Karpas-422 (cell line): ENCODE results near the gene PVALEF. TPM values are rescaled to one million over a fixed set of nuclear protein-coding genes. Genes with fewer than 3 reads are reported as not detected.

ENCODE experiments used
- DNase-seq: peaks from one replicate; pipeline ENCODE4 v3.0.0-alpha.2; 2015
- H2AFZ ChIP-seq: fragments of 200-600 bp; sonication (generic); 2 replicates; pipeline ENCODE4 v1.6.1; 2014; ENCODE audit warnings: antibody characterized with exemption, low read length, mixed read lengths
- H3K27ac ChIP-seq: fragments of 200-600 bp; sonication (generic); 2 replicates; pipeline ENCODE4 v1.5.1; 2014; ENCODE audit warnings: mild to moderate bottlenecking, low read length, moderate library complexity
- H3K27me3 ChIP-seq: fragments of 200-600 bp; sonication (generic); 2 replicates; pipeline ENCODE4 v1.6.1; 2014; ENCODE audit warnings: low read length, mixed read lengths
- H3K36me3 ChIP-seq: fragments of 200-600 bp; sonication (generic); 2 replicates; pipeline ENCODE4 v1.6.1; 2014; ENCODE audit warnings: low read length, mixed read lengths; ENCODE audit not compliant: insufficient read depth
- H3K4me1 ChIP-seq: fragments of 200-600 bp; sonication (generic); 2 replicates; pipeline ENCODE4 v1.6.1; 2014; ENCODE audit warnings: mild to moderate bottlenecking, low read length, mixed read lengths
- H3K4me2 ChIP-seq: fragments of 200-600 bp; sonication (generic); 2 replicates; pipeline ENCODE4 v1.6.1; 2014; ENCODE audit warnings: low read length, low read depth, mild to moderate bottlenecking; ENCODE audit not compliant: poor library complexity, severe bottlenecking
- H3K4me3 ChIP-seq: fragments of 200-600 bp; sonication (generic); 2 replicates; pipeline ENCODE4 v1.5.1; 2014; ENCODE audit warnings: mild to moderate bottlenecking, antibody characterized with exemption, low read length, mixed read lengths
- H3K79me2 ChIP-seq: fragments of 200-600 bp; sonication (generic); 2 replicates; pipeline ENCODE4 v1.6.1; 2014; ENCODE audit warnings: mild to moderate bottlenecking, low read length, mixed read lengths
- H3K9ac ChIP-seq: fragments of 200-600 bp; sonication (generic); 2 replicates; pipeline ENCODE4 v1.6.0; 2014; ENCODE audit warnings: low read length
- H3K9me2 ChIP-seq: fragments of 200-600 bp; sonication (generic), shearing (Covaris generic); replicated peaks from 2 replicates; pipeline ENCODE4 v1.6.0; 2014; ENCODE audit warnings: mild to moderate bottlenecking, low read length, moderate library complexity; ENCODE audit not compliant: insufficient read depth
- H3K9me3 ChIP-seq: fragments of 300-700, 200-600 bp; sonication (generic); 2 replicates; pipeline ENCODE4 v1.6.1; 2014; ENCODE audit warnings: low read length, mixed read lengths
- H4K20me1 ChIP-seq: fragments of 200-600 bp; sonication (generic); 2 replicates; pipeline ENCODE4 v1.6.1; 2014; ENCODE audit warnings: mild to moderate bottlenecking, antibody characterized with exemption, low read length, low read depth; ENCODE audit not compliant: insufficient read depth
- total RNA-seq: library from RNA; depleted of rRNA; stranded (reverse); fragments of >200 nt; shearing (Covaris generic); gene quantifications from 2 replicates; pipeline ENCODE4 v1.2.3, GENCODE V29; 2014; ENCODE audit warnings: low replicate concordance

Gene PVALEF
- total RNA-seq, 1 experiment from 2014 or later, result not detected

DNA sequence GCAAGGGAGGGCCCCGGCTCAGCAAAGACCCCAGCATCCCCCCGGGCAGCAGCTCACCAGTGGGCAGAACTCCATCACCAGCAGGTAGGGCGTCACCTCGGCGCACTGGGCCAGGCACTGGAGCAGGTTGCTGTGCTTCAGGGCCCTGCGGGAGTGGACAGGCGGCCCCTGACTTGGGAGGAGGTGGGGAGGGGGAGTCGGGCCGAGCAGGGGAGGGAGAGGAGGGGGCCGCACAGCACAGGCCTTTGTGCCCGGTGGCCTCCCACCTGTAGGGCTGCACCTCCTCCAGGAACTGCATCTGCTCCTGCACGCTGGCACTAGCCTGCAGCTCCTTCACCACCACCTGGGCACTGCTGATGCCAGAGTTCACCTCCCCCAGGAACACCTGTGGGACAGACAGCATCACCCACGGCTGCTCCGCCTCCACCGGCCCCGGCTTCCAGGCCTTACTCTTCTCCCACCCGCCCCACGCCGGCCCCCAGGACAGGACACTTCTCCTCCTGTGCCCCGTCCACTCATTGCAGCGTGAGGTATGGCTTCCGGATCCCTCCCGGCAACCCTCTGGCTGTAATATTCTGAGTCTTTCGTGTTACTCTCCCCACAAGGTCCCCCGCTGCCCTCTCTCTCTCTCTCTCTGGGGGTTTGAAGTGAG lies 37.7 kb upstream of the PVALEF start:
- H4K20me1 ChIP-seq, result no peaks in the 10 kb centered on the region
- H3K27ac ChIP-seq, result no peak overlapping the region
- no peak overlapping the region for H3K4me2 ChIP-seq
- H3K79me2 ChIP-seq, result no peaks in the 10 kb centered on the region
- no peak for DNase-seq
- no peaks in the 10 kb centered on the region for H3K27me3 ChIP-seq
- H3K36me3 ChIP-seq, result no peaks in the 10 kb centered on the region
- no peak overlapping the region for H3K9ac ChIP-seq
- no peaks in the 10 kb centered on the region for H3K9me2 ChIP-seq
- no peak overlapping the region for H2AFZ ChIP-seq
- no peaks in the 10 kb centered on the region for H3K4me1 ChIP-seq
- no peaks in the 10 kb centered on the region for H3K9me3 ChIP-seq
- H3K4me3 ChIP-seq, result no peak overlapping the region

DNA sequence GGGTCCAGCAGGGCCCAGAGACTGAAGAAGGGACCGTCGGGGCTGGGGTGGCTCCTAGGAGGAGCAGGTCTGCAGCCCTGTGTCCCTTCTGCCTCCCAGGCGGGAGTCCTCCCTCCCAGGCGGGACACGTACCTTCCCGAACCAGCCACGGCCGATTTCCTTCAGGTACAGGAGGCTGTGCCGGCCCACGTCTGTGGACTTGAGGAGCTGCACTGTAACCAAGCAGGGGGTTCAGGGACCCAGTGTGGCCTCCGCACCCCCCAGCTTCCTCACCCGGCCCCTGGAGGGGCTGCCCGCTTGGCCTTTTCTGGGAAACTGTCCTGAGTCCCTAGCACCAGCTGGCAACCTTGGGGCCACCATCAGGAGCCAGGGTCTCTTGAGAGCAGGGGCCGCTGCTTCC lies 37.0 kb upstream of the PVALEF start:
- no peaks in the 10 kb centered on the region for H3K4me1 ChIP-seq
- no peaks in the 10 kb centered on the region for H3K36me3 ChIP-seq
- no peak overlapping the region for H3K27ac ChIP-seq
- no peak overlapping the region for H3K4me3 ChIP-seq
- no peak overlapping the region for H2AFZ ChIP-seq
- H3K9ac ChIP-seq, result no peak overlapping the region
- no peaks in the 10 kb centered on the region for H3K79me2 ChIP-seq
- no peak overlapping the region for H3K4me2 ChIP-seq
- no peaks in the 10 kb centered on the region for H3K27me3 ChIP-seq
- no peaks in the 10 kb centered on the region for H3K9me2 ChIP-seq
- no peaks in the 10 kb centered on the region for H3K9me3 ChIP-seq
- no peaks in the 10 kb centered on the region for H4K20me1 ChIP-seq
- DNase-seq, result no peak

DNA sequence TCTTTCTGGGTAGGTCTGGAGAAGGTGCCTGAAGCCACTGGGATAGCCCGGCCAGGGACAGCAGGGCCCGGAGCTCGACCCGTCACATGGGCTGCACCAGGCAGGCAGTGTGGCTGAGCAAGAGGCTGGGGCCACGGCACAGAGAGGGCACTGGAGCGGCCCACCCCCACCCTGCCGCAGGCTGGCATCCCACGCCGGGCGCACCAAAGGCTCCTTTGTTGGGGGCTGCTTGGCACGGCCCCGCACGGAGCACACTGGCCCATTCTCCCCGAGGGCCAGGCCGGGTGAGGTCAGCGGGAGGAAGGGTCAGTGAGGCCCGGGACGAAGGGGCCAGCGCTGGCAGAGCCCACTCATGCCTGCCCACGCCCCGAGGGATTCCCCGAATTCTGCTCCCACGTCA lies 36.5 kb upstream of the PVALEF start:
- no peaks in the 10 kb centered on the region for H3K27me3 ChIP-seq
- H3K79me2 ChIP-seq, result no peaks in the 10 kb centered on the region
- H4K20me1 ChIP-seq, result no peaks in the 10 kb centered on the region
- H3K9ac ChIP-seq, result no peak overlapping the region
- no peaks in the 10 kb centered on the region for H3K4me1 ChIP-seq
- H3K4me2 ChIP-seq, result no peak overlapping the region
- H3K27ac ChIP-seq, result no peak overlapping the region
- H3K4me3 ChIP-seq, result no peak overlapping the region
- no peaks in the 10 kb centered on the region for H3K9me3 ChIP-seq
- no peaks in the 10 kb centered on the region for H3K9me2 ChIP-seq
- H2AFZ ChIP-seq, result no peak overlapping the region
- no peak for DNase-seq
- H3K36me3 ChIP-seq, result no peaks in the 10 kb centered on the region

DNA sequence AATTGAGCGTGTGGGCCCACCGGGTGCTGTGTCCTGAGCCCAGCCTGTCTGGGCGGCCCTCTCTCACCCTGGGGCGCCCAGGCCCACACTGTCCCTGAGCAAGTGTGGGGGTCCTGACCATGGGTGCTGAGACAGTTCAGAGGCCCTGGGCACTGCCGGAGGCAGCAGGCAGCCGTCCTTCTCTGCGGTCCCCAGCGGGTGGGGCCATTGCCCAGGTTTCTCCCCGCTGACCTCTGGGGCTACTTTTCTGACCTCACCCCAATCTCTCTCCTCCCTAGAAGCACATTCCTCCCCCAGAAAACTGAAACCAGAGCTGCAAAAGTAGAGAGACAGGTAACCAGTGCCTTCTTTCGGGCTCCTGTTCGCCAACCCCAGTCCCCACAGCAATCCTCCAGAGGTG lies 36.0 kb upstream of the PVALEF start:
- Histone ChIP-seq H3K9ac (no peak overlapping the region), H3K36me3 (no peaks in the 10 kb centered on the region), H3K9me2 (no peaks in the 10 kb centered on the region), H4K20me1 (no peaks in the 10 kb centered on the region), H3K79me2 (no peaks in the 10 kb centered on the region), H3K27ac (no peak overlapping the region), H3K9me3 (no peaks in the 10 kb centered on the region), H2AFZ (no peak overlapping the region), H3K27me3 (no peaks in the 10 kb centered on the region), H3K4me3 (no peak overlapping the region), H3K4me1 (no peaks in the 10 kb centered on the region), H3K4me2 (no peak overlapping the region)
- no peak for DNase-seq

DNA sequence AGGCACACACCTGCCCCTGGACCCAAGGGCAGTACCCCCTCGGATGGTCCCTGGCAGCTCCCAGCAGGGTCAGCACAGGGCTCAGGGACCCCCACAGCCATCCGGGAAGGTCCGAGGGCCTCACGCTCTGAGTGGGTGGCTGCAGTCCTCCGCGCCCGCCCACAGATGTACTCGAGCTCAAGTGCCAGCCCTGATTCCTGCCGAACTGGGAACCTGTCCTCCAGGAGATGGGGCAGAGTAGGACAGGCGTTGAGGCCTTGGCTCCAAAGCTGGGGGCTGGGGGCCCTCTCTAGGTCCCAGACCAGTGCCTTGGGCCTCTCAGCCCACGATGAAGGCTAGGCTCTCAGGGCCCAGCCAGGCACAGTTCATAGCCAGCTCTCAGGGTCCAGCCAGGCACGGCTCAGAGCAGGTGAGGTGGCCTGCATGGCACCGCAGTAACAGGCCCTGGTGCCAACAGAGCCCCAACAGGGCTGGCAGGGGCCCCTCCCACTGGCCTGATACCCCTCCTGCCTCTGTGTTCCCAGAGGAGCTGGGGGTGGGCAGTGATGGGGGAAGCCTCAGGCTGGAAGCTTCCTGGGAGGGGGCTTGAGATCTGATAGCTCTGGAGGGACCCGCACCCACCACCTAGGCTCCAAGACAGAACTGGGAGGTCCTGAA lies 35.5 kb upstream of the PVALEF start:
- Histone ChIP-seq H3K4me1 (no peaks in the 10 kb centered on the region), H3K4me3 (no peak overlapping the region), H2AFZ (no peak overlapping the region), H3K9ac (no peak overlapping the region), H3K27ac (no peak overlapping the region), H3K9me3 (no peaks in the 10 kb centered on the region), H3K27me3 (no peaks in the 10 kb centered on the region), H4K20me1 (no peaks in the 10 kb centered on the region), H3K79me2 (no peaks in the 10 kb centered on the region), H3K4me2 (no peak overlapping the region), H3K36me3 (no peaks in the 10 kb centered on the region), H3K9me2 (no peaks in the 10 kb centered on the region)
- DNase-seq, result no peak

DNA sequence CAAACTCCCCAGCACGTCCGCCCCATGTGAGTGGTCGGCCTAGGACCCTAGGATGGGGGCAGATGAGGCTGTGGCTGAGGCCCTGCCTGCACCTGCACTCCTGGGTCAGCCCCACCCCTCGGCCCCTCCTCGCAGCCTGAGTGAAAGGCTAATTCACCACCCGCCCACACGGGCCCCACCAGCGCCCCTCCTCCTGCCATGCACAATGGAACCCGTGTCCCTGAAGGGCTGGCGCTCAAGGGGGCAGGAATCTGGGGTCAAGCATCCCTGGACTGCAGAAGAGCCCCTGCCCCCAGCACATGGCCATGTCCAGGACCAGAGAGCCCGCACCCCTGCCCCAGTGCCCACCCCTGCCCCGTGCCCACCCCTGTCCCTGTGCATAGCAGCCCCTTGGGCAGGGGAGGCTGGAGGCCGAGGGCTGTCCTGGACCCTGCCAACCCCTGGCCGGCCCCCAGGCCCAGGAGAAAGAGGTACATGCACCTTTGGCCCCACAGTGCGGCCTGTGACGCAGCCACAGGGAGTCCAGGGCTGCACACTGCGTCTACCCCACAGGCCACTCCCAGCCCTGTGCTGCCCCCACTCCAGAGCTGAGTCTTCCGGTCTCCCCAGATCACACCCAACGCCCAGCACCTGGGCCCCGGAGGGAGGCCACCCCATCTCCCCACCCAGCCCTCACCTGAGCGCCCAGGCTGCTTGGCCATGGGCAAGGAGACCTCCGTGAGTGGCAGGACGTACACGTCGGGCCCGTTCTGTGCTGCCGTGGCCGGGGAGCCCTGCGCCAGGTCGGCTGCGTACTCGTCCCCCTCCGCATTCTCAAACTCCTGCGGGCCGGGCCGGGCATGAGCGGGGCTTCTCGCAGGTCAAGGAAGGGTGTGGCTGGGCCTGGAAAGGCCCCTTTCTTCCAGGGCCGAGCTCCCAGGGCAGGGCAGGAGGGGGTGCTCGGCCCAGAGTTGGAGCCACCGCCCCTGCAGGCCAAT lies 34.6 kb upstream of the PVALEF start:
- no peaks in the 10 kb centered on the region for H3K27me3 ChIP-seq
- H3K9me3 ChIP-seq, result no peaks in the 10 kb centered on the region
- no peak overlapping the region for H3K27ac ChIP-seq
- H4K20me1 ChIP-seq, result no peaks in the 10 kb centered on the region
- no peaks in the 10 kb centered on the region for H3K36me3 ChIP-seq
- no peaks in the 10 kb centered on the region for H3K4me1 ChIP-seq
- DNase-seq, result no peak
- no peaks in the 10 kb centered on the region for H3K79me2 ChIP-seq
- H3K9ac ChIP-seq, result no peak overlapping the region
- no peak overlapping the region for H3K4me3 ChIP-seq
- H3K4me2 ChIP-seq, result no peak overlapping the region
- H2AFZ ChIP-seq, result no peak overlapping the region
- H3K9me2 ChIP-seq, result no peaks in the 10 kb centered on the region

DNA sequence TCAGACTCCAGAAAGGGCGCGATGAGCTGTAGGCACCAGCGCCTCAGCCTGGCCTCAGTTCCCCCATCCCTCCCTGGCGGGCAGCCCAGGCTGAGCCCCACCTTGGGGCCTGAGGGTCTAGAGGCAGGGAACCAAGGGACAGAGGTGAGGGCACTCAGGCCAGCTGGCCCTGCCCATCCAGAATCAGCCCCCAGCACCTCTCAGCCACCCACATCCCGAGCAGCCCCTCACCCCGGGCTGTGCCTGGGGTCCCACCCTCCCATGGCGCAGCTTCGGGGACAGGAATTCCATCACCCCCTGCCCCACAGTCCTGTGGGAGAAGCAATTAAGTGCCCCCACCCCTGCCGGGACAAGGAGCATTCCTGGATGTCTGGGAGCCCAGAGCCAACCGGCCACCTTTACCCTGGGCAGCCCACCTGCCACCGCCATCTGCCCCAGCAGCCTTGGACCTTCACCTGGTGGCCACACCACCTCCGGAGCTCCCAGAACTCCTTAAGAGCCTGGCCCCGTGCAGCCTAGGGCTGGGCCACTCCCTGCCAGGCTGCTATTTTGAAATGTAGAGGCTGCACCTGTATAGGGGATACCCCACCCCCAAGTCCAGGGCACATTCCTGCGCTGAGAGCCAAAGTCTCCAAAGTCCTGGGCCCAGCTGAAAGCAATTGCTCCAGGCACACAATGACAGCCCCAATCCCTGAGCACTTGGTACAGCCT lies 33.7 kb upstream of the PVALEF start:
- no peaks in the 10 kb centered on the region for H3K79me2 ChIP-seq
- DNase-seq, result no peak
- H3K36me3 ChIP-seq, result no peaks in the 10 kb centered on the region
- no peaks in the 10 kb centered on the region for H3K27me3 ChIP-seq
- no peak overlapping the region for H3K4me2 ChIP-seq
- H2AFZ ChIP-seq, result no peak overlapping the region
- no peaks in the 10 kb centered on the region for H3K9me3 ChIP-seq
- no peak overlapping the region for H3K27ac ChIP-seq
- no peaks in the 10 kb centered on the region for H4K20me1 ChIP-seq
- no peak overlapping the region for H3K4me3 ChIP-seq
- H3K4me1 ChIP-seq, result no peaks in the 10 kb centered on the region
- no peak overlapping the region for H3K9ac ChIP-seq
- H3K9me2 ChIP-seq, result no peaks in the 10 kb centered on the region

DNA sequence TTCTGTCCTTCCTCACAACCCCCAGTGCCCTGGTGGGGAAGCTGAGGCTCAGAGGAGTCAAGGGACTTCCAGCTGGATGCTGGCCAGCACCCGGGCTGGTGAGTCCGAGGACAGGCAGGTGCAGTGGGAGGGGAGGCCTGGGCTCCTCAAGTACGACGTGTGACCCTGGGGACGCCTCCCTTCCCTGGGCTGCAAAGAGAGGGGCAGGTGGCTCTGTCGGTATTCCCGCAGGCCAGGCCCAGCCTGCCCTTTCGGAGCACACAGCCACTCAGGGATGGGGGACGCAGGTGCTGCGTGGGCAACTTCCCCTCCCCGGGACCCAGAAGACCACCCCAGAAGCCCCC lies 33.1 kb upstream of the PVALEF start:
- Histone ChIP-seq H3K9me2 (no peaks in the 10 kb centered on the region), H2AFZ (no peak overlapping the region), H4K20me1 (no peaks in the 10 kb centered on the region), H3K36me3 (no peaks in the 10 kb centered on the region), H3K27ac (no peak overlapping the region), H3K79me2 (no peaks in the 10 kb centered on the region), H3K4me2 (no peak overlapping the region), H3K9me3 (no peaks in the 10 kb centered on the region), H3K4me1 (no peaks in the 10 kb centered on the region), H3K4me3 (no peak overlapping the region), H3K9ac (no peak overlapping the region), H3K27me3 (no peaks in the 10 kb centered on the region)
- no peak for DNase-seq
